HEK293T (cell line): ENCODE results near the gene PRKAR1B.
"Not testable (repeated sequence)": the region's sequence is repeated elsewhere in the genome, so short reads cannot be mapped to it uniquely, and the experiment has no call there.

Experiments
- CTCF ChIA-PET: fragments of 350-600 bp; formaldehyde crosslinking; extraction: SDS; loops from one replicate; lab custom pipeline; 2021; ENCODE audit warnings: antibody characterized with exemption, inconsistent platforms; lab: Yijun Ruan, JAX
- POLR2A ChIA-PET: fragments of 350-600 bp; formaldehyde crosslinking; extraction: SDS; loops from one replicate; lab custom pipeline; 2020; ENCODE audit warnings: antibody characterized with exemption, inconsistent platforms; lab: Yijun Ruan, JAX
- DNase-seq: peaks from one replicate; pipeline ENCODE4 v3.0.0; 2012; ENCODE audit warnings: mixed read lengths; ENCODE audit errors: extremely low spot score
- ARNT ChIP-seq: fragments of 450-650 bp; IDR thresholded peaks from 2 replicates; pipeline ENCODE4 v1.6.1; 2017; ENCODE audit warnings: mild to moderate bottlenecking
- BHLHE40 ChIP-seq: fragments of 450-650 bp; IDR thresholded peaks from 2 replicates; pipeline ENCODE4 v1.6.1; 2016; ENCODE audit warnings: mild to moderate bottlenecking, moderate library complexity, borderline replicate concordance
- CTBP1 ChIP-seq: fragments of 450-650 bp; IDR thresholded peaks from 2 replicates; pipeline ENCODE4 v1.6.1; 2016; ENCODE audit warnings: borderline replicate concordance
- ELF4 ChIP-seq: fragments of 450-650 bp; IDR thresholded peaks from 2 replicates; pipeline ENCODE4 v1.6.1; 2017; ENCODE audit warnings: antibody characterized with exemption
- FOXA1 ChIP-seq: fragments of 450-650 bp; IDR thresholded peaks from 2 replicates; pipeline ENCODE4 v1.6.1; 2016; ENCODE audit warnings: mild to moderate bottlenecking
- FOXK2 ChIP-seq: fragments of 450-650 bp; IDR thresholded peaks from 2 replicates; pipeline ENCODE4 v1.6.1; 2016; ENCODE audit warnings: mild to moderate bottlenecking
- FOXM1 ChIP-seq: fragments of 450-650 bp; IDR thresholded peaks from 2 replicates; pipeline ENCODE4 v1.6.1; 2017; ENCODE audit warnings: mild to moderate bottlenecking, borderline replicate concordance
- HDGF ChIP-seq: fragments of 450-650 bp; IDR thresholded peaks from 2 replicates; pipeline ENCODE4 v1.6.1; 2017; ENCODE audit warnings: antibody characterized with exemption, borderline replicate concordance
- L3MBTL2 ChIP-seq: fragments of 450-650 bp; conservative IDR thresholded peaks from 2 replicates; pipeline ENCODE4 v1.6.1; 2016; ENCODE audit warnings: mild to moderate bottlenecking
- LEF1 ChIP-seq: fragments of 450-650 bp; IDR thresholded peaks from 2 replicates; pipeline ENCODE4 v1.6.1; 2017; ENCODE audit warnings: mild to moderate bottlenecking, borderline replicate concordance
- NFRKB ChIP-seq: fragments of 450-650 bp; IDR thresholded peaks from 2 replicates; pipeline ENCODE4 v1.6.1; 2016; ENCODE audit warnings: mild to moderate bottlenecking, moderate library complexity
- PKNOX1 ChIP-seq: fragments of 450-650 bp; IDR thresholded peaks from 2 replicates; pipeline ENCODE4 v1.6.1; 2016
- SP1 ChIP-seq: fragments of 450-650 bp; IDR thresholded peaks from 2 replicates; pipeline ENCODE4 v1.6.1; 2017
- SUZ12 ChIP-seq: fragments of 450-650 bp; IDR thresholded peaks from 2 replicates; pipeline ENCODE4 v1.6.1; 2016; ENCODE audit warnings: mild to moderate bottlenecking
- TARDBP ChIP-seq: fragments of 450-650 bp; IDR thresholded peaks from 2 replicates; pipeline ENCODE4 v1.6.1; 2016
- ZNF384 ChIP-seq: fragments of 450-650 bp; IDR thresholded peaks from 2 replicates; pipeline ENCODE4 v1.6.1; 2016

The PRKAR1B gene

GRCh38 chr7:664997-665735 lies 61.9 kb downstream of the PRKAR1B start:
- no peak for TF ChIP-seq FOXK2
- no peak for TF ChIP-seq SP1
- no peak for TF ChIP-seq NFRKB
- TF ChIP-seq ZNF384, result no peak
- no peak for TF ChIP-seq FOXA1
- TF ChIP-seq PKNOX1, result no peak
- no peak for TF ChIP-seq ARNT
- no peak for TF ChIP-seq BHLHE40
- TF ChIP-seq TARDBP, result no peak
- no peak for TF ChIP-seq LEF1
- TF ChIP-seq FOXM1, result no peak
- TF ChIP-seq SUZ12, result no peak
- no peak for TF ChIP-seq HDGF
- TF ChIP-seq CTBP1, result no peak
- CTCF ChIA-PET, result no interaction called here
- DNase-seq, result no peak
- POLR2A ChIA-PET, result no interaction called here

- CTCF ChIA-PET, result no interaction called here
- TF ChIP-seq ZNF384, result no peak
- no peak for TF ChIP-seq FOXK2
- TF ChIP-seq NFRKB, result no peak
- no peak for TF ChIP-seq SP1
- TF ChIP-seq BHLHE40, result no peak
- no peak for TF ChIP-seq L3MBTL2
- TF ChIP-seq FOXA1, result no peak
- TF ChIP-seq LEF1, result no peak
- no peak for TF ChIP-seq CTBP1
- no peak for TF ChIP-seq HDGF
- DNase-seq, result no peak
- POLR2A ChIA-PET, result no interaction called here
Measured at GRCh38 chr7:664402-664775, 62.7 kb downstream of the PRKAR1B start.

- POLR2A ChIA-PET, result no interaction called here
- DNase-seq, result no peak
- CTCF ChIA-PET, result no interaction called here
- no peak for TF ChIP-seq ELF4
- TF ChIP-seq SUZ12, result no peak
- no peak for TF ChIP-seq BHLHE40
- no peak for TF ChIP-seq NFRKB
- no peak for TF ChIP-seq CTBP1
- no peak for TF ChIP-seq FOXA1
- TF ChIP-seq PKNOX1, result no peak
- no peak for TF ChIP-seq ARNT
- no peak for TF ChIP-seq L3MBTL2
- no peak for TF ChIP-seq SP1
- no peak for TF ChIP-seq LEF1
Measured at GRCh38 chr7:662576-662975, 64.5 kb downstream of the PRKAR1B start.

GRCh38 chr7:659996-660395 lies 67.1 kb downstream of the PRKAR1B start:
- POLR2A ChIA-PET, result no interaction called here
- TF ChIP-seq FOXK2, result no peak
- TF ChIP-seq SUZ12, result no peak
- TF ChIP-seq CTBP1, result no peak
- TF ChIP-seq HDGF, result no peak
- TF ChIP-seq SP1, result no peak
- TF ChIP-seq FOXA1, result no peak
- TF ChIP-seq LEF1, result no peak
- no peak for TF ChIP-seq FOXM1
- TF ChIP-seq ELF4, result no peak
- CTCF ChIA-PET, result no interaction called here
- DNase-seq, result no peak

- POLR2A ChIA-PET, result no interaction called here
- DNase-seq, result no peak
- CTCF ChIA-PET, result no interaction called here
- no peak for TF ChIP-seq HDGF
Measured at GRCh38 chr7:659306-659847, 67.7 kb downstream of the PRKAR1B start.

- no peak for DNase-seq
- no peak for TF ChIP-seq SP1
- TF ChIP-seq FOXM1, result no peak
- TF ChIP-seq ARNT, result no peak
- ChIA-PET POLR2A (no interaction called here), CTCF (interaction anchor here (0.6 kb wide), 1 partner anchor 233 kb away, joined by 3 read pairs; no protein-coding TSS in a partner anchor)
Measured at GRCh38 chr7:657565-658119, 69.4 kb downstream of the PRKAR1B start.

- DNase-seq, POLR2A ChIA-PET, CTCF ChIA-PET: not testable (repeated sequence)
Measured at GRCh38 chr7:657010-657409, 70.1 kb downstream of the PRKAR1B start.
